NT2/D1 (cell line): ENCODE data around the gene KLHL26.
"Not testable (repeated sequence)": the region's sequence is repeated elsewhere in the genome, so short reads cannot be mapped to it uniquely, and the experiment has no call there.

Experiments used
- DNase-seq: peaks from one replicate; pipeline ENCODE4 v3.0.0-alpha.2; 2011; ENCODE audit warnings: low read depth, low spot score
- H3K27me3 ChIP-seq: 2 replicates; pipeline ENCODE4 v1.6.0; 2011; ENCODE audit warnings: mild to moderate bottlenecking; ENCODE audit not compliant: insufficient read length, insufficient read depth
- H3K36me3 ChIP-seq: 2 replicates; pipeline ENCODE4 v1.6.1; 2011; ENCODE audit warnings: mild to moderate bottlenecking, low read length, mixed read lengths; ENCODE audit not compliant: insufficient read depth, insufficient read length
- H3K4me1 ChIP-seq: 2 replicates; pipeline ENCODE4 v1.5.1; 2011; ENCODE audit not compliant: insufficient read depth, insufficient read length
- H3K4me3 ChIP-seq: 2 replicates; pipeline ENCODE4 v1.5.1; 2011; ENCODE audit warnings: low read depth; ENCODE audit not compliant: insufficient read length
- H3K9ac ChIP-seq: 2 replicates; pipeline ENCODE4 v1.6.0; 2011; ENCODE audit warnings: low read depth; ENCODE audit not compliant: insufficient read length
- H3K9me3 ChIP-seq: 2 replicates; pipeline ENCODE4 v1.5.1; 2011; ENCODE audit warnings: mild to moderate bottlenecking, low read length; ENCODE audit not compliant: insufficient read depth
- SUZ12 ChIP-seq: IDR thresholded peaks from 2 replicates; pipeline ENCODE4 v1.6.1; 2011; ENCODE audit not compliant: insufficient read length, insufficient read depth; ENCODE audit errors: extremely low read depth
- YY1 ChIP-seq: IDR thresholded peaks from 2 replicates; pipeline ENCODE4 v1.6.1; 2011; ENCODE audit not compliant: insufficient read length, insufficient read depth
- ZNF274 ChIP-seq: IDR thresholded peaks from 2 replicates; pipeline ENCODE4 v1.6.1; 2011; ENCODE audit warnings: mild to moderate bottlenecking, low read depth, low read length

The KLHL26 gene

DNA sequence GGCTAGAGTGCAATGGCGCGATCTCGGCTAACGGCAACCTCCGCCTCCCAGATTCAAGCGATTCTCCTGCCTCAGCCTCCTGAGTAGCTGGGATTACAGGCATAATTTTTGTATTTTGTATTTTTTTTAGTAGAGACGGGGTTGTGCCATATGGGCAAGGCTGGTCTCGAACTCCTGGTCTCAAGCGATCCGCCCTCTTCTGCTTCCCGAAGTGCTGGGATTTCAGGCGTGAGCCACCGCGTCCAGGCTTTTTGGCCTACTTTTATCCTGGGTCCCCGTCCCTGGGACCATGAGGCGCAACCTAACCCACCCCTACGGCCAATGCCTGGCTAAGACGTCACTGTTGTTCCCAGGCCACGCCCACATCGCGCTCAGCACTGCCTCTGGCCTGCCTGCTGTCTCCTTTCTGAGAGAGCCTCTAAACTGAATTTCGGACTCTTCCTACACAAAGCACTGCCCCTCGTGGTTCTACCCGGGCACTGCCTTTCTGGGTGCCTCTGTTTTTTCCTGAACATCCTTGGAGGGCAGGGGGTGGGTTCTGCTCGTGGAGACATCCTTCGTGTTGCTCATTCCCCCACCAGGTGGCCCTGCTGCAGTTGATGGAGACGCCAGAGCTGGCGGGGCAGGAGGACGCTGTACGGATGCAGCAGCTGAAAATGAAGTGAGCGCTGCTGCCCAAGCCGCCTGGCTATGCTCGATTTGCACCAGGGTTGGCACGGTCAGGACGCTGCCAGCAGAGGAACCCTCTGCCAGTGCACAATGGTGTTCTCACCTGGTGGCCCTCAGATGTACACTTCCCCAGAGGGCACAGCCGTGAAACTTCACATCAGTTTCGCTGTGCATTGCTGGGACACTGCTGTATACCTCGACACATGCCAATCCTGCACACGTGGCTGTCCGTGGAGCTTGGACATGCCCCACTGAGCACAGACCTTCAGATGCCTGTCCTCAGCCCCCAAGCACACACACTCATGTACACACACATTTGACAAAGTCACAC, 46.3 kb upstream of the KLHL26 start:
- peaks cover 16% of the 10 kb centered on the region for H3K36me3 ChIP-seq
- H3K4me3 ChIP-seq, result peak overlapping the region; percentile 95
- no peak for TF ChIP-seq YY1
- TF ChIP-seq SUZ12, result no peak
- TF ChIP-seq ZNF274, result no peak
- peak; percentile 89 for DNase-seq
- peaks cover 16% of the 10 kb centered on the region for H3K4me1 ChIP-seq
- H3K9me3 ChIP-seq, result peaks cover 4% of the 10 kb centered on the region; the same call in 1 of the 2 replicates
- no peaks in the 10 kb centered on the region for H3K27me3 ChIP-seq
- peak overlapping the region; percentile 97 for H3K9ac ChIP-seq

DNA sequence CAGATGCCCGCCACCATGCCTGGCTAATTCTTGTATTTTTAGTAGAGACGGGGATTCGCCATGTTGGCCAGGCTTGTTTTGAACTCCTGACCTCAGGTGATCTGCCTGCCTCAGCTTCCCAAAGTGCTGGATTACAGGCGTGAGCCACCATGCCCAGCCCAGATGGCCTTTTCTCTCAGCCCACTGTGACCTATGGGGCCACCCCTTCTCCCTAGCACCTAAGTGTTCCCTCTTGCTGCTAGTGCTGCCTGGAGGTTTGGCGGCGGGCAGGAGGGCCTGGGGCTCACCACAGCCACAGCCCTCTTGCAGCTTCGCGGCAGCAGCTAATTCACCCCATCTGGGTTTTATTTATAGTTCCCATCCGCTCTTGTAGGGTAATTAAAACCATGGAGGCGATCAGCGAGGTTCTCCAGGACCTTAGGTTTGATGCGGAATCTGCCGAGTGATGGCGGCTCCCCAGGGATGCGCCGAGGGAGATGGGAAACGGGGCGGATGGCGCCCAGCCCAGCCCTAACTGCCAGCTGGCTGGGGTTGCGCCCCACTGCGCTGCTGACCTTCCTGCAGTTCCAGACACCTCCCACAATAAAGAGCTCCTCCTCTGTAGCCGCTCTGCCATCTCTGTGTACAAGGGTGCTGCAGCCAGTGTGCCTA, 45.0 kb upstream of the KLHL26 start:
- DNase-seq, result no peak
- TF ChIP-seq SUZ12, result no peak
- no peak for TF ChIP-seq ZNF274
- TF ChIP-seq YY1, result no peak
- Histone ChIP-seq H3K9ac (no peak overlapping the region), H3K27me3 (no peaks in the 10 kb centered on the region), H3K9me3 (peaks cover 2% of the 10 kb centered on the region; the same call in 1 of the 2 replicates), H3K36me3 (peaks cover 16% of the 10 kb centered on the region), H3K4me3 (no peak overlapping the region), H3K4me1 (peaks cover 22% of the 10 kb centered on the region)

DNA sequence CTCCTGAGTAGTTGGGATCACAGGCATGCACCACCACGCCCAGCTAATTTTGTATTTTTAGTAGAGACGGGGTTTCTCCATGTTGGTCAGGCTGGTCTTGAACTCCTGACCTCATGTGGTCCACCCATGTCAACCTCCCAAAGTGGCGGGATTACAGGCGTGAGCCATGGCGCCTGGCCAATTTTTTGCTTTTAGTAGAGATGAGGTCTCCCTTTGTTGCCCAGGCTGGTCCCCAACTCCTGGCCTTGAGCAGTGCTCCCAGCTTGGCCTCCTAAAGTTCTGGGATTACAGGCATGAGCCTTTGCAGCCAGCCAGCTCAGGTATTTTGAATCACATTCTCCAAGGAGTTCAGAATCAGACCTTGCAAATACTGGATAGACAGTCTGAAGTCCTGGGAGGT, 44.1 kb upstream of the KLHL26 start:
- not testable (repeated sequence) for H3K4me3 ChIP-seq, DNase-seq, H3K9me3 ChIP-seq, H3K27me3 ChIP-seq
- Histone ChIP-seq H3K9ac (peak overlapping the region; percentile 45), H3K36me3 (peaks cover 16% of the 10 kb centered on the region), H3K4me1 (peaks cover 22% of the 10 kb centered on the region)

DNA sequence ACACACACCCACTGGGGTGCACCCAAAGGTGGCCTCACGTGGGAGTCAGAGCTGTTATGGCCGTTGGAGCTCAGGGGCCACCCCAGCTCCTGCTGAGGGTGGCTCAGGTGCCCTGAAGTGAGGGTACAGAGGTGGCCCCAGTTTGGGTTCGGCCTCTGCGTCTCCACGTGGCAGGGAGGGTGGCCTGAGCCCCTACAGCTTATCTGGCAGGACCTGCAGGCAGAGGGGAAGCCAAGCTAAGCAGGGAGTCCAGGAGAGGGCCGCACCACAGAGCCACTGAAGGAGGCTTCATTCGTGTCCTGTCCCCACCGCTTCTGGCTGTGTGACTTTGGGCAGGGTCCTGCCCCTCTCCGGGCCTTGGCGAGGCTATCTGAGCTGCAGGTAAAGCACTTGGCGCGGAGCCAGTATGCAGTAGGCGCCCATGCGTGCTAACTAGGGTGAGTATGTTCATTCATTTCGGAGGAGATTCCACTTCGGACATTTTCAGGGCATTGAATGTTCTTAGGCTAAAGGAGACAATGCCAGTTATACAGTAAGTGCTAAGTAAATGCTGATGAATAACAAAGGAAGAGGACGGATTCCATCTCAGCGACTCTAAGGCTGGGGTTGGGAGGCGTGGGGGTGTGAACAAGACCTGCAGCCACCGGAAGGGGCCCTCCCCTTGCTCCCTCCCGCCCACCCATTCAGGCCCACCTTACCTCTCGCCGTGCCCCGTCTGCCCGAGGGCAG, 43.3 kb upstream of the KLHL26 start:
- no peaks in the 10 kb centered on the region for H3K9me3 ChIP-seq
- peaks cover 1% of the 10 kb centered on the region for H3K27me3 ChIP-seq
- TF ChIP-seq SUZ12 (no peak), ZNF274 (no peak), YY1 (no peak)
- peak overlapping the region; percentile 78 for H3K9ac ChIP-seq
- peak; percentile 65 for DNase-seq
- peaks cover 19% of the 10 kb centered on the region for H3K4me1 ChIP-seq
- peak overlapping the region; percentile 38 for H3K4me3 ChIP-seq
- peaks cover 16% of the 10 kb centered on the region for H3K36me3 ChIP-seq

DNA sequence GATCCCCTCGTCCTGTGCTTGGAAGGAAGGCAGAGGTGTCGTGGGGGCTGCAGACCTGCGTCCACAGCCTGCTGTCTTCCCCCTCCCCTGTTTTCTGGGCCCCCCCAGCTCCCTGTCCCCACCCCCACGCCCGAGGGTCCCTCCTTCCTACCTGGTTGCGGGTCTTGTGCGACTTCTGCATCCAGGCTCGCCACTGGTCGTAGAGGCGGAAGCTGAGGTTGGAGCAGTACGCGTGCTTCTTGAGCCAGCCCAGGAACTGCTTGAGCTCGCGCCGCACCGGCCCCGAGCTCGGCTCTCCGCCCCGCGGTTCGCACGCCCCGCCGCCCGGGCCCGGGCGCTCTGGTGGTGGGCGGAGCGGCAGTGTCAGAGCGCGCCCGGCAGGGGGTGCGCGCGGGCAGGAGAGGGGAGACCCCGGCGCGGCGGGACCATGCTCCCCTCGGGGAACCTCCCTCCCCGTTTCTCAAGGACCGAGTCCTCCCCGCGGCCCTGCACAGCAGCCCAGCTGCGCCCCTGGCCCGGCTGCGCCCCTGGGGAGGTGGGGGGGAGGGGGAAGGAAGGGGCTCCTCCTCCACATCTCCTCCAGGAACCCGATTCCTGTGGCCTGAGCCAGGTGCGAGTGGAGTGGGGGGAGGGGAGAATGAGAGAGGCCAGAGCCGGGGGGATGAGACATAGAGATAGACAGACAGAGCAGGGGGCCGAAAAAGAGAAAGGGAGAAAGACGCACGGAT, 42.6 kb upstream of the KLHL26 start:
- Histone ChIP-seq H3K4me1 (peaks cover 20% of the 10 kb centered on the region), H3K9ac (peak overlapping the region; percentile 66), H3K9me3 (no peaks in the 10 kb centered on the region), H3K27me3 (peaks cover 4% of the 10 kb centered on the region), H3K36me3 (peaks cover 16% of the 10 kb centered on the region), H3K4me3 (peak overlapping the region; percentile 19)
- TF ChIP-seq ZNF274 (no peak), SUZ12 (no peak), YY1 (no peak)
- peak; percentile 66 for DNase-seq

DNA sequence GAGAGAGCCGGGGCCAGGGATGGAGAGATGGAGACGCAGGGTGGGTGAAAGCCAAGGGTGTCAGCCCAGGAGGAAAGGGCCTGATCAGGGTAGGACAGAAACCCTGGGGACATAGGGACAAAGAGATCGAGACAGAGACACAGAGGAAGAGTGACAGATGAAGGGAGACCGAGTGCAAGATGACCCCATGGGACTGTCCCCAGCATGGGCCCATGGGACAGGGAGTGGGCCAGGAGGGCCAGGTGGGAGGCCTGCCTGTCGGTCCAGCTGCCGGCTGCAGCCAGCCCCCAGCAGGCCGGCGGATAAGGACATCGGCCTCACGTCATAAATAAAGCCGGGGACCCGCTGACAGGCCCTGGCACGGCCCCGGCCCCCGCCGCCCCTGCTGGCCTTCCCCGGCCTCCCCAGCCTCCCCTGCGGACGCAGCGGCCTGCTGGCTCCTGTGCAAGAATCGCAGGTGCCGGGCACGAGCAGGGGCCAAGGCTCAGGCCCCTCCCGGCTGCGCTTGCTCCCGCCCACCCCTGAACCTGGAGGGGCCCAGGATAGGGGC, 41.9 kb upstream of the KLHL26 start:
- no peak for DNase-seq
- Histone ChIP-seq H3K27me3 (peaks cover 11% of the 10 kb centered on the region), H3K4me3 (peak overlapping the region; percentile 19), H3K4me1 (peaks cover 22% of the 10 kb centered on the region), H3K9ac (peak overlapping the region; percentile 66), H3K36me3 (peaks cover 16% of the 10 kb centered on the region), H3K9me3 (no peaks in the 10 kb centered on the region)
- TF ChIP-seq SUZ12 (no peak), ZNF274 (no peak), YY1 (no peak)
